GM19468 (cell line): ENCODE measurements around the gene ESD.
"Not testable (repeated sequence)": the region's sequence is repeated elsewhere in the genome, so short reads cannot be mapped to it uniquely, and the experiment has no call there.

Experiments
- ATAC-seq: cut with Tn5 transposase; IDR thresholded peaks from one replicate; pipeline ENCODE4 v1.9.1; 2021; ENCODE audit warnings: mild to moderate bottlenecking, moderate library complexity, moderate number of reproducible peaks; ENCODE audit not compliant: unreplicated experiment; ENCODE audit errors: extremely low read depth

Gene ESD

GRCh38 chr13:46796515-46797474 lies at the start of gene ESD:
Gene ESD (minus strand): TSS chr13:46797161. CDS start chr13:46791413, 5,748 bp downstream.
- ATAC-seq: peak; percentile 72

GRCh38 chr13:46846726-46847125 lies 49.8 kb upstream of the ESD start:
- no peak for ATAC-seq

DNA sequence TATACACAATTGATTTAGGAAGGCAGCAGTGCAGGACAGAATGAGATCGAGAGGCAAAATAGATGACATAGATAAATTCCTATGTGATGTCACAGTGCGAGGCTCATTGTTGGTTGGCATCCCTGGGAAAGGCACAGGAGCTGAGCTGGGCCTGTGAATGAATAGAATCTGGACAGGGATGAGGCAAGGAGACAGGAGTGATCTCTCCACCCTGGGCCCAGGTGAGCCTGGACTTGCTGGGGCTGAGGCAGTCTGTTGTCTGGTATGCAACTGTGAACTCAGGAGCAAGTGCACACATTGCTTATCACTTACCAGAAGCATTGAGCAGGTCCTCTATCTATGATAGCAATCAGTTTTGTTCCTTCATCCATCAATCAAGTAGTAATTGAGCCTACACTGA lies 48.2 kb upstream of the ESD start:
- ATAC-seq: no peak

- no peak for ATAC-seq
These were observed 47.5 kb upstream of the ESD start for GRCh38 chr13:46844431-46844830.

GRCh38 chr13:46839399-46839798 lies 42.4 kb upstream of the ESD start:
- ATAC-seq: no peak

GRCh38 chr13:46834657-46835056 lies 37.7 kb upstream of the ESD start:
- ATAC-seq: no peak

GRCh38 chr13:46831588-46832194 lies 34.7 kb upstream of the ESD start:
- no peak for ATAC-seq

DNA sequence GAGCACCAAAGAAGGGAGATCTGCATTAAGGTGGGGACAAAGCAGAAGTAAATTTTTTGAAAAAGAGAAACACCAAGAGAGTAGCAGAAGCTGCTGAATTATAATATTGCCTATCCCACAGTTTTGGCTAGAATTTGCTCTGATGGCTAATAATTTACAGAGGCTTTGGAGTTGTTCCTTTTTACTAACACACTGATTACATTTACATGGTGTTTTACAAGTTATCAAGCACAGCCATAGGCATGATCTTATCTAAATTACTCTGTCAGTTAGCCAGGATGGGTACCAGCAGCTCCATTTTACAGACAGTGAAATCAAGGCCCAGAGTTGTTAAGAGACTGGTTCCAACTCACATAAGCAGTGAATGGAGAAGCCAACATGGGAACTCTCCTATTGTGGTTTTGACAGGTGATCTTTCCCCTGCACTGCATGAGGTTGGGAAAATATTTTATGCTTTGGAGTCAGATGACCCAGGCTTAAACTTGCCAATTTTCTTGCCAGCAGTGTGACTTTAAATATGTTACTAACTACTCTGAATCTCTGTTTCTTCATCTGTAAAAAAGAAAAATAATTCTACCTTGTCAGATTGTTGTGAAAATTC lies 33.5 kb upstream of the ESD start:
- no peak for ATAC-seq

DNA sequence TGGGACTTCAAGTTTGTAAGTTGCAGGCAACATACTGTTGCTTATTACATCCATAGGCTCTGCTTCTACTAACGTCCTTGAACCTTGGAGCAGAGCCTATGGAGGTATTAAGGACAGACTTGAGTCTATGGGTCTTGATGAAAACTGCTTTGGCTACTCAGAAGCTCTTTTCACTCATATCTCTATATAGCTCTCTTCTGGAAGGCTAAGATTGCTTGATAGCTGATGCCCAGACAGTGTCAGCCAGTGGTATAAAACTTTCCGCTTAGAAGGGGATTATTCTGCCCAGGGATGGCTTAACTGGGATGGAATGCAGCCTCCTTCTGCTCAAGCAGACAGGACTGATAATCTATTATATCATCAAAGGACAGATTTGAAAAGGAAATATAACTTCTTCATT lies 25.6 kb upstream of the ESD start:
- ATAC-seq: no peak

- ATAC-seq: no peak
These were observed 21.0 kb upstream of the ESD start for GRCh38 chr13:46817838-46818476.

DNA sequence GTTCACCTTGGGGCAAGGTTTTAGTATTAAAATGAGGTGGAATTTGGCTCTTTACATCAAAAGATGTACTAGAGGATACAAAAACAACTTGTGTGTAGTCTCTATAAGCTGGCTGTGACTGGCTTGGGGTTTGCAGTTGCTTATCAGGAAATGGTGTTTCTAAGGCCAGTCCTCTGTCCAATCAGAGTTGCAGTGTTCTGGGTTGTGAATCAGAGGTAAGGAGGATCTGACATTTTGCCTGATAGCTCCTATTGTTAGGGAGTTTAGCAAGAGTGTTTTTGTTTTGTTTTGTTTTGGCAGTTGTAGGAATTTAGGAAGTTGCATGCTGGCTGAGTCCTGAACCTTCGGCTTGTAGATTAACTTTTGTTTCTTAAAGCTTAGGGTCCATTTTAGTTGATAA lies 20.1 kb upstream of the ESD start:
- no peak for ATAC-seq

DNA sequence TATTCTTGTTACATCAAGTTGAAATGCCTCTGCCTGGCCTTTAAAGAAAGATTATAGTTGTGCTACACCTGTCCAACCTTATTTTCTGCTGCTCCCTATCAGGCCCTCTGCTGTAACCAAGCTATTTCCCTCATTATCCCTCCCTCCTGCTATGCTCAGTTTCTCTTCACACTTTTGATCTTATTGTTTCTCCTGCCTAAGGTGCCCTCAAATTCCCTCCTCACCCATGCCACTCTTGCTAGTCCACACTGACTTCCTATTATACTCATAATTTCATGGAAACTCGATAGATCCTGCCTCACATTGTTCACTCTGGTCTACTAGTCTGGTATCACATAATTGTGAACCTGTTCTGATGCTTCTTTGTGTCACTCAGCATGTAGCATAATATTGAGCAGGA lies 19.4 kb upstream of the ESD start:
- ATAC-seq: no peak

DNA sequence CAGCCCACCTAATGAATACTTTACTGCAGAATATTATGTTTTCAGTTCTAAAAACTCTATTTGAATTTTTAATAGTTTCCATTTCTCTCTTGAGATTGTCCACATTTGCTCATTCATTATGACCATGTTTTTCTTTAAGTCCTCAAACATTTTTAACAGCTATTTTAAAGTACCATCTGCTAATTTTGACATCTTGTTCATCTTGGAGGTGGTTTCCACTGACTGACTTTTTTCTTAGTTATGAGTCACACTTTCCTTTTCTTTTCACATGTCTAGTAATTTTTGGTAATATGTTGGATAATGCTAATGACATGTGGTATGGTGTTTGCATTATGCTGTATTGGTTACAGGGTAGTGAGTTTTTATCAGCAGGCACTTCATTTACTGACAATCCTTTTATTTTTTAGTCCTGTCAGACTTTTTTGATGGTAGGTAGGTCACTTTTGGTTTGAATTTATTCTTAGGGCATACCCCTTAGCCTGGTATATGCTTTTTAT lies 15.4 kb upstream of the ESD start:
- no peak for ATAC-seq

DNA sequence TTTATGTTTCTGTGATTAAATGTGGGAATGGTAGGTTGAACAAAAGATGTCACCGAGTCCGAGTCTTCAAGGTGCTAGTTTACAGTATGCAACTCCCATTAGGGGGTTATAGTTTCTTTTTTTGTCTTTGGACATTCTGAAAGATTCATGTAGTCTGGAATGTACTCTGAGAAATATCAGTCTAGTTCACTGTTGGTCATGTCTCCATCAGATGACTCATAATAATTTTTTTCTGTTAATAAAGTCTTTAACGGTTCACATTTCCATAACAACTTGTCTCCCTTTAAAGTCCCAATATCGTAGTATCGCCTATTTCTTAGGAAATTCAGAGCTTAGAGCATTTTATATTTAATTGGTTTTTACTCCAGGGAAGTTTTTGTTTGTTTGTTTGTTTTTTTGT lies 13.5 kb upstream of the ESD start:
- no peak for ATAC-seq

DNA sequence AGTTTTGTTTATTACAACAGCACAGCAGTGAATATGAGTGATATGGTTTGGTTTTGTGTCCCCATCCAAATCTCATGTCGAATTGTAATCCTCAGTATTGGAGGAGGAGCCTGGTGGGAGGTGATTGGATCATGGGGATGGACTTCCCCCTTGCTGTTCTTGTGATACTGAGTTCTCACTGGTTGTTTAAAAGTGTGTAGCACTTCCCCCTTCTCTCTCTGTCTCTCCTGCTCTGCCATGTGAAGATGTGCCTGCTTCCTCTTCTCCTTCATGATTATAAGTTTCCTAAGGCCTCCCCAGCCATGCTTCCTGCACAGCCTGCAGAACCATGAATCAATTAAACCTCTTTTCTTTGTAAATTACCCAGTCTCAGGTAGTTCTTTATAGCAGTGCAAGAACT lies 8.0 kb upstream of the ESD start:
- ATAC-seq: not testable (repeated sequence)

- no peak for ATAC-seq
These were observed 7.4 kb upstream of the ESD start for GRCh38 chr13:46804391-46804815.

- no peak for ATAC-seq
These were observed 6.6 kb upstream of the ESD start for GRCh38 chr13:46803586-46803985.

- ATAC-seq: no peak
These were observed 4.9 kb upstream of the ESD start for GRCh38 chr13:46801858-46802257.

- no peak for ATAC-seq
These were observed 2.2 kb upstream of the ESD start for GRCh38 chr13:46799139-46799538.

GRCh38 chr13:46797501-46798237 lies 708 bp upstream of the ESD start:
- ATAC-seq: no peak
